ENCODE data around the gene TLCD2. TPM values are rescaled to one million over a fixed set of nuclear protein-coding genes. Genes with fewer than 3 reads are reported as not detected.
"Not testable (repeated sequence)": the region's sequence is repeated elsewhere in the genome, so short reads cannot be mapped to it uniquely, and the experiment has no call there.

Gene TLCD2
- total and polyA plus RNA-seq, 7 experiments from 2014 or later: 0.05 to 0.49 (median 0.08) TPM; not detected in 3

GRCh38 chr17:1743088-1743439 lies 32.9 kb upstream of the TLCD2 start:
- Histone ChIP-seq H3K27ac (ENCODE audit: low read depth, low read length) (no peak overlapping the region), H3K27me3 (ENCODE audit: control insufficient read depth in 2 of 2, insufficient read depth in 2 of 2, low read length in 2 of 2) (no peaks in the 10 kb centered on the region), H3K36me3 (ENCODE audit: control insufficient read depth in 2 of 3, insufficient read depth in 3 of 3, low read length in 3 of 3) (peaks cover 0 to under 1% (median 0%) of the 10 kb centered on the region in 3 experiments), H3K4me3 (ENCODE audit: low read length) (no peak overlapping the region), H3K9me3 (ENCODE audit: control insufficient read depth in 2 of 3, low read length in 3 of 3) (no peaks in the 10 kb centered on the region), H3K4me1 (ENCODE audit: control insufficient read depth in 2 of 2, insufficient read depth in 2 of 2, low read length in 2 of 2) (no peaks in the 10 kb centered on the region)
- DNase-seq (no peak), ATAC-seq (no peak)
- Mint-ChIP-seq H3K27me3 (no peaks in the 10 kb centered on the region), H3K4me3 (no peak overlapping the region), H3K9me3 (no peaks in the 10 kb centered on the region), H3K4me1 (no peaks in the 10 kb centered on the region), H3K36me3 (peaks cover 0 to 4% (median 0%) of the 10 kb centered on the region in 5 donors), H3K27ac (no peak overlapping the region)
- POLR2A ChIA-PET: no interaction called here
- intact Hi-C loops (cut with micrococcal nuclease): no loop called here
- CTCF ChIA-PET: no interaction called here

- Histone ChIP-seq H3K27ac (ENCODE audit: low read depth, low read length) (no peak within 1 kb of the TSS), H3K36me3 (ENCODE audit: control insufficient read depth in 2 of 3, insufficient read depth in 3 of 3, low read length in 3 of 3) (peaks cover 0 to 6% (median 0%) of the 10 kb centered on the region in 3 experiments), H3K9me3 (ENCODE audit: control insufficient read depth in 2 of 3, low read length in 3 of 3) (no peaks in the 10 kb centered on the region), H3K27me3 (ENCODE audit: control insufficient read depth in 2 of 2, insufficient read depth in 2 of 2, low read length in 2 of 2) (no peaks in the 10 kb centered on the region), H3K4me3 (ENCODE audit: low read length) (no peak within 1 kb of the TSS), H3K4me1 (ENCODE audit: control insufficient read depth in 2 of 2, insufficient read depth in 2 of 2, low read length in 2 of 2) (no peaks in the 10 kb centered on the region)
- no peak for ATAC-seq
- peak within 1 kb of the TSS in 1 of 9 donors; percentile 23 for H3K27ac Mint-ChIP-seq
- peaks cover 0 to 8% (median 0%) of the 10 kb centered on the region in 5 donors for H3K36me3 Mint-ChIP-seq
- H3K4me3 Mint-ChIP-seq: no peak within 1 kb of the TSS
- CTCF ChIA-PET: no interaction called here
- POLR2A ChIA-PET: no interaction called here
- intact Hi-C loops (cut with micrococcal nuclease): no loop called here
- DNase-seq: no peak
- no peaks in the 10 kb centered on the region for H3K27me3 Mint-ChIP-seq
- no peaks in the 10 kb centered on the region for H3K4me1 Mint-ChIP-seq
- H3K9me3 Mint-ChIP-seq: peaks cover 0 to 1% (median 0%) of the 10 kb centered on the region in 11 donors
Observed at GRCh38 chr17:1742371-1743087, 32.4 kb upstream of the TLCD2 start, which contains the start of gene SERPINF2. Gene SERPINF2, plus strand, starts transcription at chr17:1742871. Its CDS starts 2,125 bp downstream, at chr17:1744996.

- H3K9me3 ChIP-seq (ENCODE audit: control insufficient read depth in 2 of 3, low read length in 3 of 3); POLR2A ChIA-PET; H3K4me3 Mint-ChIP-seq; H3K4me3 ChIP-seq (ENCODE audit: low read length); CTCF ChIA-PET; ATAC-seq; H3K27me3 Mint-ChIP-seq; H3K27me3 ChIP-seq (ENCODE audit: control insufficient read depth in 2 of 2, insufficient read depth in 2 of 2, low read length in 2 of 2); DNase-seq; H3K4me1 Mint-ChIP-seq; H3K27ac ChIP-seq (ENCODE audit: low read depth, low read length); intact Hi-C loops (cut with micrococcal nuclease); H3K9me3 Mint-ChIP-seq; H3K4me1 ChIP-seq (ENCODE audit: control insufficient read depth in 2 of 2, insufficient read depth in 2 of 2, low read length in 2 of 2): not testable (repeated sequence)
- peaks cover 0 to 12% (median 0%) of the 10 kb centered on the region in 3 experiments for H3K36me3 ChIP-seq (ENCODE audit: control insufficient read depth in 2 of 3, insufficient read depth in 3 of 3, low read length in 3 of 3)
- Mint-ChIP-seq H3K36me3 (peaks cover 0 to 14% (median 2%) of the 10 kb centered on the region in 5 donors), H3K27ac (peak overlapping the region in 1 of 9 donors; percentile 23)
Observed at GRCh38 chr17:1741899-1742298, 31.7 kb upstream of the TLCD2 start.

GRCh38 chr17:1737531-1738291 lies 27.5 kb upstream of the TLCD2 start:
- Mint-ChIP-seq H3K36me3 (peaks cover 0 to 19% (median 4%) of the 10 kb centered on the region in 5 donors), H3K27ac (peak overlapping the region in 1 of 9 donors; percentile 13)
- POLR2A ChIA-PET: no interaction called here

GRCh38 chr17:1736348-1737281 lies 26.4 kb upstream of the TLCD2 start:
- no peak overlapping the region for H3K4me3 ChIP-seq (ENCODE audit: low read length)
- no peaks in the 10 kb centered on the region for H3K27me3 ChIP-seq (ENCODE audit: control insufficient read depth in 2 of 2, insufficient read depth in 2 of 2, low read length in 2 of 2)
- Mint-ChIP-seq H3K9me3 (peaks cover 0 to 1% (median 0%) of the 10 kb centered on the region in 11 donors), H3K4me3 (no peak overlapping the region), H3K36me3 (peaks cover 0 to 19% (median 4%) of the 10 kb centered on the region in 5 donors), H3K4me1 (peaks cover 0 to 17% (median 0%) of the 10 kb centered on the region in 7 donors), H3K27me3 (no peaks in the 10 kb centered on the region), H3K27ac (peak overlapping the region in 3 of 9 donors; percentile 65 to 81 (median 81))
- POLR2A ChIA-PET: no interaction called here
- DNase-seq (peak in 1 of 9 donors; percentile 57), ATAC-seq (no peak)
- CTCF ChIA-PET: no interaction called here
- H3K36me3 ChIP-seq (ENCODE audit: control insufficient read depth in 2 of 3, insufficient read depth in 3 of 3, low read length in 3 of 3): peaks cover 0 to 53% (median 0%) of the 10 kb centered on the region in 3 experiments
- no peaks in the 10 kb centered on the region for H3K9me3 ChIP-seq (ENCODE audit: control insufficient read depth in 2 of 3, low read length in 3 of 3)
- intact Hi-C loops (cut with micrococcal nuclease): no loop called here
- no peaks in the 10 kb centered on the region for H3K4me1 ChIP-seq (ENCODE audit: control insufficient read depth in 2 of 2, insufficient read depth in 2 of 2, low read length in 2 of 2)
- no peak overlapping the region for H3K27ac ChIP-seq (ENCODE audit: low read depth, low read length)

More at GRCh38 chr17:1737531-1738291, 27.5 kb upstream of the TLCD2 start:
- Mint-ChIP-seq H3K9me3 (peaks cover 0 to 1% (median 0%) of the 10 kb centered on the region in 11 donors), H3K4me3 (no peak overlapping the region), H3K4me1 (peaks cover 0 to 17% (median 0%) of the 10 kb centered on the region in 7 donors), H3K27me3 (no peaks in the 10 kb centered on the region)
- DNase-seq: no peak
- CTCF ChIA-PET: no interaction called here
- Histone ChIP-seq H3K4me1 (ENCODE audit: control insufficient read depth in 2 of 2, insufficient read depth in 2 of 2, low read length in 2 of 2) (no peaks in the 10 kb centered on the region), H3K27me3 (ENCODE audit: control insufficient read depth in 2 of 2, insufficient read depth in 2 of 2, low read length in 2 of 2) (no peaks in the 10 kb centered on the region), H3K4me3 (ENCODE audit: low read length) (no peak overlapping the region), H3K9me3 (ENCODE audit: control insufficient read depth in 2 of 3, low read length in 3 of 3) (no peaks in the 10 kb centered on the region), H3K36me3 (ENCODE audit: control insufficient read depth in 2 of 3, insufficient read depth in 3 of 3, low read length in 3 of 3) (peaks cover 0 to 48% (median 0%) of the 10 kb centered on the region in 3 experiments), H3K27ac (ENCODE audit: low read depth, low read length) (no peak overlapping the region)
- intact Hi-C loops (cut with micrococcal nuclease): no loop called here
- no peak for ATAC-seq

- H3K27me3 Mint-ChIP-seq: no peaks in the 10 kb centered on the region
- H3K9me3 ChIP-seq (ENCODE audit: control insufficient read depth in 2 of 3, low read length in 3 of 3): no peaks in the 10 kb centered on the region
- H3K36me3 ChIP-seq (ENCODE audit: control insufficient read depth in 2 of 3, insufficient read depth in 3 of 3, low read length in 3 of 3): peaks cover 0 to 59% (median 0%) of the 10 kb centered on the region in 3 experiments
- peak overlapping the region in 1 of 9 donors; percentile 78 for H3K27ac Mint-ChIP-seq
- ChIA-PET CTCF (no interaction called here), POLR2A (no interaction called here)
- peaks cover 0 to 17% (median 0%) of the 10 kb centered on the region in 7 donors for H3K4me1 Mint-ChIP-seq
- no peak overlapping the region for H3K27ac ChIP-seq (ENCODE audit: low read depth, low read length)
- no peak overlapping the region for H3K4me3 Mint-ChIP-seq
- no peaks in the 10 kb centered on the region for H3K4me1 ChIP-seq (ENCODE audit: control insufficient read depth in 2 of 2, insufficient read depth in 2 of 2, low read length in 2 of 2)
- DNase-seq: no peak
- peaks cover 0 to 19% (median 4%) of the 10 kb centered on the region in 5 donors for H3K36me3 Mint-ChIP-seq
- intact Hi-C loops (cut with micrococcal nuclease): no loop called here
- no peak for ATAC-seq
- no peaks in the 10 kb centered on the region for H3K27me3 ChIP-seq (ENCODE audit: control insufficient read depth in 2 of 2, insufficient read depth in 2 of 2, low read length in 2 of 2)
- no peak overlapping the region for H3K4me3 ChIP-seq (ENCODE audit: low read length)
- H3K9me3 Mint-ChIP-seq: peaks cover 0 to 1% (median 0%) of the 10 kb centered on the region in 11 donors
Observed at GRCh38 chr17:1735834-1736347, 25.7 kb upstream of the TLCD2 start.
